GM12874 (cell line): ENCODE measurements around the gene PITX1.

Experiments
- CTCF ChIP-seq: IDR thresholded peaks from 2 replicates; pipeline ENCODE4 v1.5.1; 2011; ENCODE audit warnings: low read depth, mild to moderate bottlenecking, control low read depth, low read length, moderate library complexity; ENCODE audit not compliant: insufficient read depth

The PITX1 gene

GRCh38 chr5:134997015-134997414, 37.0 kb downstream of the PITX1 start:
- TF ChIP-seq CTCF: no peak

- TF ChIP-seq CTCF: no peak
These were observed 38.1 kb downstream of the PITX1 start for GRCh38 chr5:134995850-134996402.

GRCh38 chr5:134994560-134995156, 39.4 kb downstream of the PITX1 start:
- no peak for TF ChIP-seq CTCF

- no peak for TF ChIP-seq CTCF
These were observed 40.9 kb downstream of the PITX1 start for GRCh38 chr5:134993161-134993560.

GRCh38 chr5:134992148-134992547, 41.9 kb downstream of the PITX1 start:
- TF ChIP-seq CTCF: no peak

- no peak for TF ChIP-seq CTCF
These were observed 44.7 kb downstream of the PITX1 start for GRCh38 chr5:134989266-134989830.

- no peak for TF ChIP-seq CTCF
These were observed 51.8 kb downstream of the PITX1 start for GRCh38 chr5:134982230-134982629.
